DOHH2 (cell line): ENCODE results near the gene PARP8.

Experiments
- H3F3A ChIP-seq: fragments of 200-600 bp; sonication (generic), shearing (Covaris generic); 2 replicates; pipeline ENCODE4 v1.6.0; 2016; ENCODE audit warnings: antibody characterized with exemption, mild to moderate bottlenecking; ENCODE audit not compliant: control insufficient read depth, insufficient read depth
- H3K27ac ChIP-seq: fragments of 200-600 bp; sonication (generic); 2 replicates; pipeline ENCODE4 v1.5.1; 2014; ENCODE audit warnings: low read depth, mild to moderate bottlenecking, low read length, moderate library complexity
- H3K27me3 ChIP-seq: fragments of 200-600 bp; sonication (generic); 2 replicates; pipeline ENCODE4 v1.6.1; 2014; ENCODE audit warnings: mild to moderate bottlenecking, low read length, mixed read lengths; ENCODE audit not compliant: control insufficient read depth
- H3K36me3 ChIP-seq: fragments of 200-600 bp; sonication (generic); 2 replicates; pipeline ENCODE4 v1.6.1; 2014; ENCODE audit warnings: mild to moderate bottlenecking, low read length, moderate library complexity, mixed read lengths; ENCODE audit not compliant: control insufficient read depth
- H3K4me1 ChIP-seq: fragments of 200-600 bp; sonication (generic); 2 replicates; pipeline ENCODE4 v1.6.1; 2014; ENCODE audit warnings: mild to moderate bottlenecking, low read length, mixed read lengths; ENCODE audit not compliant: control insufficient read depth
- H3K4me2 ChIP-seq: fragments of 200-600 bp; sonication (generic); 2 replicates; pipeline ENCODE4 v1.6.0; 2014; ENCODE audit warnings: mild to moderate bottlenecking, low read length, moderate library complexity
- H3K4me3 ChIP-seq: fragments of 200-600 bp; sonication (generic); 2 replicates; pipeline ENCODE4 v1.5.1; 2014; ENCODE audit warnings: mild to moderate bottlenecking, low read length, mixed read lengths
- H3K79me2 ChIP-seq: fragments of 200-600 bp; sonication (generic); 2 replicates; pipeline ENCODE4 v1.6.1; 2014; ENCODE audit warnings: mild to moderate bottlenecking, low read length, mixed read lengths; ENCODE audit not compliant: control insufficient read depth
- H3K9me2 ChIP-seq: fragments of 200-600 bp; sonication (generic); replicated peaks from 2 replicates; pipeline ENCODE4 v1.6.1; 2014; ENCODE audit warnings: mild to moderate bottlenecking, low read length, mixed read lengths; ENCODE audit not compliant: control insufficient read depth
- H3K9me3 ChIP-seq: fragments of 200-600 bp; sonication (generic); 2 replicates; pipeline ENCODE4 v1.6.1; 2014; ENCODE audit warnings: antibody characterized with exemption, low read length, mixed read lengths; ENCODE audit not compliant: control insufficient read depth, insufficient read depth
- H4K20me1 ChIP-seq: fragments of 200-600 bp; sonication (generic); 2 replicates; pipeline ENCODE4 v1.6.0; 2014; ENCODE audit warnings: low read depth, mild to moderate bottlenecking, antibody characterized with exemption, low read length, moderate library complexity; ENCODE audit not compliant: control insufficient read depth, insufficient read depth
- CTCF ChIP-seq: fragments of 200-600 bp; sonication (generic); IDR thresholded peaks from one replicate; pipeline ENCODE4 v1.5.1; 2014; ENCODE audit warnings: antibody characterized with exemption, mild to moderate bottlenecking, low read depth, low read length; ENCODE audit not compliant: poor library complexity, severe bottlenecking
- EZH2phosphoT487 ChIP-seq: fragments of 200-600 bp; sonication (generic); IDR thresholded peaks from 2 replicates; pipeline ENCODE4 v1.6.1; 2017; ENCODE audit warnings: borderline replicate concordance, mild to moderate bottlenecking, antibody characterized with exemption, low read length, moderate library complexity, mixed read lengths

Gene PARP8

GRCh38 chr5:50722223-50722622 is 55.8 kb downstream of the PARP8 start:
- no peak overlapping the region for H3K27ac ChIP-seq
- no peaks in the 10 kb centered on the region for H3K9me2 ChIP-seq
- H3K4me1 ChIP-seq = peaks cover 6% of the 10 kb centered on the region; the same call in 1 of the 2 replicates
- peaks cover 7% of the 10 kb centered on the region; the same call in 1 of the 2 replicates for H3K36me3 ChIP-seq
- TF ChIP-seq EZH2phosphoT487 = no peak
- H3K79me2 ChIP-seq = peaks cover 95% of the 10 kb centered on the region
- no peak overlapping the region for H3K4me3 ChIP-seq
- no peaks in the 10 kb centered on the region for H3F3A ChIP-seq
- H3K27me3 ChIP-seq = no peaks in the 10 kb centered on the region
- no peak overlapping the region for H3K4me2 ChIP-seq
- no peaks in the 10 kb centered on the region for H3K9me3 ChIP-seq
- no peaks in the 10 kb centered on the region; the same call in 1 of the 2 replicates for H4K20me1 ChIP-seq

GRCh38 chr5:50724262-50724661 is 57.8 kb downstream of the PARP8 start:
- no peaks in the 10 kb centered on the region; the same call in 1 of the 2 replicates for H4K20me1 ChIP-seq
- H3K4me1 ChIP-seq = no peaks in the 10 kb centered on the region
- no peaks in the 10 kb centered on the region for H3F3A ChIP-seq
- no peaks in the 10 kb centered on the region for H3K9me2 ChIP-seq
- peaks cover 7% of the 10 kb centered on the region; the same call in 1 of the 2 replicates for H3K36me3 ChIP-seq
- no peaks in the 10 kb centered on the region for H3K27me3 ChIP-seq
- peaks cover 94% of the 10 kb centered on the region for H3K79me2 ChIP-seq
- no peak overlapping the region for H3K27ac ChIP-seq
- TF ChIP-seq EZH2phosphoT487 (no peak), CTCF (no peak)
- H3K4me2 ChIP-seq = no peak overlapping the region
- no peaks in the 10 kb centered on the region for H3K9me3 ChIP-seq
- no peak overlapping the region for H3K4me3 ChIP-seq

- no peaks in the 10 kb centered on the region; the same call in 1 of the 2 replicates for H4K20me1 ChIP-seq
Observed at GRCh38 chr5:50725800-50726474, 59.5 kb downstream of the PARP8 start.

More at GRCh38 chr5:50725800-50726474, 59.5 kb downstream of the PARP8 start:
- TF ChIP-seq EZH2phosphoT487 (no peak), CTCF (no peak)
- Histone ChIP-seq H3K79me2 (peaks cover 94% of the 10 kb centered on the region), H3K4me1 (no peaks in the 10 kb centered on the region), H3K9me3 (no peaks in the 10 kb centered on the region), H3K4me3 (no peak overlapping the region), H3K27me3 (no peaks in the 10 kb centered on the region), H3K9me2 (no peaks in the 10 kb centered on the region), H3K4me2 (no peak overlapping the region), H3K36me3 (peaks cover 4% of the 10 kb centered on the region; the same call in 1 of the 2 replicates), H3F3A (no peaks in the 10 kb centered on the region), H3K27ac (no peak overlapping the region)
